Retinal pigment epithelial cell (primary cell): ENCODE data around the gene BZW2.

Experiments
- DNase-seq: peaks from one replicate; pipeline ENCODE4 v3.0.0-alpha.2; 2010; ENCODE audit warnings: low read depth
- H3K4me3 ChIP-seq: 2 replicates; pipeline ENCODE4 v1.5.1; 2011; ENCODE audit warnings: mild to moderate bottlenecking, low read length, control low read depth, moderate library complexity
- CTCF ChIP-seq: conservative IDR thresholded peaks from 2 replicates; pipeline ENCODE4 v1.5.1; 2011; ENCODE audit warnings: low read depth, low read length, control low read depth, inconsistent platforms

The BZW2 gene

GRCh38 chr7:16712916-16713315 is 66.9 kb downstream of the BZW2 start:
- TF ChIP-seq CTCF = no peak
- peak; percentile 43 for DNase-seq
- no peak overlapping the region for H3K4me3 ChIP-seq

GRCh38 chr7:16715928-16716327 is 69.9 kb downstream of the BZW2 start:
- DNase-seq = no peak
- H3K4me3 ChIP-seq = no peak overlapping the region
- no peak for TF ChIP-seq CTCF

- DNase-seq = no peak
- TF ChIP-seq CTCF = no peak
- no peak overlapping the region for H3K4me3 ChIP-seq
These were observed 72.2 kb downstream of the BZW2 start for GRCh38 chr7:16718111-16718656.

- no peak for DNase-seq
- no peak overlapping the region for H3K4me3 ChIP-seq
- TF ChIP-seq CTCF = no peak
These were observed 73.7 kb downstream of the BZW2 start for GRCh38 chr7:16719699-16720098.

GRCh38 chr7:16721541-16721940 is 75.6 kb downstream of the BZW2 start:
- TF ChIP-seq CTCF = no peak
- no peak overlapping the region for H3K4me3 ChIP-seq
- DNase-seq = no peak

GRCh38 chr7:16724344-16724743 is 78.4 kb downstream of the BZW2 start:
- no peak overlapping the region for H3K4me3 ChIP-seq
- TF ChIP-seq CTCF = no peak
- no peak for DNase-seq

GRCh38 chr7:16726189-16726588 is 80.2 kb downstream of the BZW2 start:
- no peak overlapping the region for H3K4me3 ChIP-seq
- no peak for TF ChIP-seq CTCF
- DNase-seq = no peak
